H9 (cell line): Measurements from ENCODE around the gene DMBT1. TPM values are rescaled to one million over a fixed set of nuclear protein-coding genes. Genes with fewer than 3 reads are reported as not detected.

Experiments used
- DNase-seq: peaks from one replicate; pipeline ENCODE4 v3.0.0-alpha.2; 2017
- H2AFZ ChIP-seq: one replicate; pipeline ENCODE4 v1.6.1; 2013; ENCODE audit warnings: mild to moderate bottlenecking, low read length, control low read depth, moderate library complexity
- H2AK5ac ChIP-seq: 2 replicates; pipeline ENCODE4 v1.6.1; 2013; ENCODE audit warnings: low read length, control low read depth, mixed read lengths; ENCODE audit not compliant: insufficient read length
- H2BK120ac ChIP-seq: one replicate; pipeline ENCODE4 v1.6.1; 2013; ENCODE audit warnings: low read depth, mild to moderate bottlenecking, low read length, control low read depth, inconsistent platforms; ENCODE audit not compliant: poor library complexity, severe bottlenecking
- H2BK12ac ChIP-seq: 2 replicates; pipeline ENCODE4 v1.6.1; 2013; ENCODE audit warnings: low read length, control low read depth, mixed read lengths, low read depth; ENCODE audit not compliant: insufficient read length
- H2BK15ac ChIP-seq: 2 replicates; pipeline ENCODE4 v1.6.1; 2013; ENCODE audit warnings: low read depth, low read length, control low read depth
- H2BK20ac ChIP-seq: one replicate; pipeline ENCODE4 v1.6.1; 2013; ENCODE audit warnings: low read depth, mild to moderate bottlenecking, low read length, control low read depth, inconsistent platforms; ENCODE audit not compliant: poor library complexity, severe bottlenecking
- H2BK5ac ChIP-seq: 2 replicates; pipeline ENCODE4 v1.6.1; 2013; ENCODE audit warnings: low read length, control low read depth, mixed read lengths; ENCODE audit not compliant: insufficient read length
- H3K14ac ChIP-seq: 2 replicates; pipeline ENCODE4 v1.6.1; 2013; ENCODE audit warnings: low read length, control low read depth; ENCODE audit not compliant: insufficient read depth
- H3K18ac ChIP-seq: 2 replicates; pipeline ENCODE4 v1.6.1; 2013; ENCODE audit warnings: low read depth, mild to moderate bottlenecking, mixed read lengths, low read length, control low read depth; ENCODE audit not compliant: insufficient read length
- H3K23ac ChIP-seq: 2 replicates; pipeline ENCODE4 v1.6.1; 2013; ENCODE audit warnings: low read length, control low read depth, mixed read lengths, low read depth; ENCODE audit not compliant: insufficient read length
- H3K23me2 ChIP-seq: 2 replicates; pipeline ENCODE4 v1.6.1; 2013; ENCODE audit warnings: low read depth, mild to moderate bottlenecking, mixed read lengths, low read length, control low read depth; ENCODE audit not compliant: insufficient read length, poor library complexity, severe bottlenecking
- H3K27ac ChIP-seq: 2 replicates; pipeline ENCODE4 v1.5.1; 2013; ENCODE audit warnings: low read length, control low read depth, mixed read lengths, low read depth; ENCODE audit not compliant: insufficient read length
- H3K27me3 ChIP-seq: 2 replicates; pipeline ENCODE4 v1.6.1; 2013; ENCODE audit warnings: low read length, control low read depth, inconsistent platforms; ENCODE audit not compliant: insufficient read depth
- H3K4ac ChIP-seq: 2 replicates; pipeline ENCODE4 v1.6.1; 2013; ENCODE audit warnings: low read depth, mild to moderate bottlenecking, control low read depth, inconsistent platforms, low read length, moderate library complexity
- H3K4me1 ChIP-seq: 2 replicates; pipeline ENCODE4 v1.6.1; 2013; ENCODE audit warnings: low read length, control low read depth, inconsistent platforms; ENCODE audit not compliant: insufficient read depth
- H3K4me2 ChIP-seq: 2 replicates; pipeline ENCODE4 v1.6.1; 2013; ENCODE audit warnings: low read length, control low read depth, mixed read lengths; ENCODE audit not compliant: insufficient read length, insufficient read depth
- H3K56ac ChIP-seq: 2 replicates; pipeline ENCODE4 v1.6.1; 2013; ENCODE audit warnings: low read depth, mild to moderate bottlenecking, mixed read lengths, low read length, control low read depth; ENCODE audit not compliant: insufficient read length
- H3K79me1 ChIP-seq: 2 replicates; pipeline ENCODE4 v1.6.1; 2013; ENCODE audit warnings: low read depth, mild to moderate bottlenecking, moderate library complexity, low read length, control low read depth, inconsistent platforms; ENCODE audit not compliant: insufficient read depth, poor library complexity, severe bottlenecking
- H3K79me2 ChIP-seq: 2 replicates; pipeline ENCODE4 v1.6.1; 2013; ENCODE audit warnings: low read length, control low read depth, inconsistent platforms; ENCODE audit not compliant: insufficient read depth
- H3K9ac ChIP-seq: 2 replicates; pipeline ENCODE4 v1.6.1; 2013; ENCODE audit warnings: low read length, control low read depth, mixed read lengths; ENCODE audit not compliant: insufficient read length; ENCODE audit errors: extremely low read depth
- H3K9me3 ChIP-seq: one replicate; pipeline ENCODE4 v1.6.1; 2013; ENCODE audit warnings: low read depth, low read length, inconsistent platforms; ENCODE audit not compliant: control insufficient read depth
- H3T11ph ChIP-seq: one replicate; pipeline ENCODE4 v1.6.1; 2013; ENCODE audit warnings: mild to moderate bottlenecking, low read length, control low read depth, inconsistent platforms
- H4K20me1 ChIP-seq: one replicate; pipeline ENCODE4 v1.6.1; 2013; ENCODE audit not compliant: control insufficient read depth, insufficient read length, insufficient read depth
- H4K5ac ChIP-seq: 2 replicates; pipeline ENCODE4 v1.6.1; 2013; ENCODE audit warnings: low read depth, mild to moderate bottlenecking, mixed read lengths, low read length, control low read depth; ENCODE audit not compliant: insufficient read length
- H4K8ac ChIP-seq: replicated peaks from 2 replicates; pipeline ENCODE4 v1.6.1; 2013; ENCODE audit warnings: low read length, control low read depth, mixed read lengths, low read depth; ENCODE audit not compliant: insufficient read length
- H4K91ac ChIP-seq: 2 replicates; pipeline ENCODE4 v1.6.1; 2013; ENCODE audit warnings: low read depth, mild to moderate bottlenecking, moderate library complexity, mixed read lengths, low read length, control low read depth; ENCODE audit not compliant: insufficient read length
- H3K27ac Mint-ChIP-seq, 3 experiments: 2 replicates in 2 of 3; 3 replicates in 1 of 3; pipeline ENCODE4 v1.8.0; 2020 to 2021; ENCODE audit warnings: mixed read lengths in 3 of 3, mild to moderate bottlenecking in 1 of 3, moderate library complexity in 1 of 3
- H3K27me3 Mint-ChIP-seq: 2 replicates; pipeline ENCODE4 v1.8.0; 2021; ENCODE audit warnings: low read depth, mild to moderate bottlenecking, moderate library complexity, mixed read lengths
- H3K36me3 Mint-ChIP-seq, 3 experiments: 2 replicates in 2 of 3; 3 replicates in 1 of 3; pipeline ENCODE4 v1.8.0; 2020 to 2021; ENCODE audit warnings: low read depth in 3 of 3, mixed read lengths in 3 of 3; ENCODE audit not compliant: insufficient read depth in 1 of 3
- H3K4me1 Mint-ChIP-seq, 2 experiments: 2 replicates each; pipeline ENCODE4 v1.8.0; 2020; ENCODE audit warnings: mixed read lengths in 2 of 2
- H3K4me3 Mint-ChIP-seq, 2 experiments: 2 replicates in 1 of 2; 3 replicates in 1 of 2; pipeline ENCODE4 v1.8.0; 2020 to 2021; ENCODE audit warnings: mild to moderate bottlenecking in 2 of 2, mixed read lengths in 2 of 2, moderate library complexity in 1 of 2
- H3K9me3 Mint-ChIP-seq, 2 experiments: 2 replicates in 1 of 2; 3 replicates in 1 of 2; pipeline ENCODE4 v1.8.0; 2020; ENCODE audit warnings: mild to moderate bottlenecking in 2 of 2, mixed read lengths in 2 of 2, moderate library complexity in 1 of 2
- WGBS: extraction: QIAGEN DNeasy Blood & Tissue Kit; methylation state at CpG from one replicate; pipeline ENCODE4 v1.1.7; 2013; ENCODE audit warnings: missing lambda C conversion rate, low lambda C conversion rate, mixed read lengths; ENCODE audit not compliant: insufficient read length; ENCODE audit errors: extremely low coverage; 5-methylcytosine and 5-hydroxymethylcytosine counted together
- total RNA-seq: library from RNA; stranded (reverse); gene quantifications from 2 replicates; pipeline ENCODE4 v1.2.1, GENCODE V29; 2021
- TF ChIP-seq, protein P1 (sequence below): fragments of 200-600 bp; sonication (generic); conservative IDR thresholded peaks from 3 replicates; pipeline ENCODE4 v1.8.0; 2021; ENCODE audit warnings: antibody characterized with exemption, mild to moderate bottlenecking

Gene DMBT1
- total RNA-seq, 1 experiment from 2014 or later, result 0.04 TPM

DNA sequence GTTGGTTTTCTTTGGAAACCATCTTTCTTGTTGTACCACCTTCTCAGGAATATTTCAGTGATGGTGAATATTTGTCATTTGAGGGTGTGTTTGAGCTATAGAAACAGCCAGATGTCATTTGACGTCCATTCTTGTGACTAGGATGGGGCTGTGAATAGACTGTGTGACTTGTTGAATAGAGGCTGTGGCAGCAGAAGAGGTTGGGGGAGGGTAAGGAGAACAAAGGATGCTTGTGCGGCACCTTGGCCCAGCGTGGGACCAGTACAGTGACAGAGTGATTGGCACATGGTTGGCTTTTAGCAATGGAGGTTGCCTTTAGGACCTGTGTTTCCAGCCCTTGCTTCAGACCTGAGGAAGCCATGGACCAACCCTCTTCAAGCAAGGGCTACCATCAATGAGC, 11.3 kb downstream of the DMBT1 start:
- Histone ChIP-seq H4K8ac (no peak overlapping the region), H2BK5ac (no peak overlapping the region), H4K20me1 (no peaks in the 10 kb centered on the region), H3K27me3 (no peaks in the 10 kb centered on the region), H4K91ac (no peak overlapping the region), H3K9me3 (no peaks in the 10 kb centered on the region), H3K18ac (no peak overlapping the region), H3K4ac (no peak overlapping the region), H2BK12ac (no peak overlapping the region), H3K27ac (no peak overlapping the region), H4K5ac (no peak overlapping the region), H3K79me1 (no peaks in the 10 kb centered on the region), H2AK5ac (no peak overlapping the region), H3K4me1 (no peaks in the 10 kb centered on the region), H3K79me2 (no peaks in the 10 kb centered on the region), H3T11ph (no peak overlapping the region), H3K23ac (no peak overlapping the region), H2AFZ (no peak overlapping the region), H2BK15ac (no peak overlapping the region), H2BK20ac (no peak overlapping the region), H3K9ac (no peak overlapping the region), H3K23me2 (no peaks in the 10 kb centered on the region), H3K4me2 (no peak overlapping the region), H3K14ac (no peak overlapping the region), H3K56ac (no peak overlapping the region), H2BK120ac (no peak overlapping the region)
- TF ChIP-seq, protein P1, sequence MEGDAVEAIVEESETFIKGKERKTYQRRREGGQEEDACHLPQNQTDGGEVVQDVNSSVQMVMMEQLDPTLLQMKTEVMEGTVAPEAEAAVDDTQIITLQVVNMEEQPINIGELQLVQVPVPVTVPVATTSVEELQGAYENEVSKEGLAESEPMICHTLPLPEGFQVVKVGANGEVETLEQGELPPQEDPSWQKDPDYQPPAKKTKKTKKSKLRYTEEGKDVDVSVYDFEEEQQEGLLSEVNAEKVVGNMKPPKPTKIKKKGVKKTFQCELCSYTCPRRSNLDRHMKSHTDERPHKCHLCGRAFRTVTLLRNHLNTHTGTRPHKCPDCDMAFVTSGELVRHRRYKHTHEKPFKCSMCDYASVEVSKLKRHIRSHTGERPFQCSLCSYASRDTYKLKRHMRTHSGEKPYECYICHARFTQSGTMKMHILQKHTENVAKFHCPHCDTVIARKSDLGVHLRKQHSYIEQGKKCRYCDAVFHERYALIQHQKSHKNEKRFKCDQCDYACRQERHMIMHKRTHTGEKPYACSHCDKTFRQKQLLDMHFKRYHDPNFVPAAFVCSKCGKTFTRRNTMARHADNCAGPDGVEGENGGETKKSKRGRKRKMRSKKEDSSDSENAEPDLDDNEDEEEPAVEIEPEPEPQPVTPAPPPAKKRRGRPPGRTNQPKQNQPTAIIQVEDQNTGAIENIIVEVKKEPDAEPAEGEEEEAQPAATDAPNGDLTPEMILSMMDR, result no peak
- Mint-ChIP-seq H3K36me3 (peaks cover 0 to 7% (median 2%) of the 10 kb centered on the region in 3 experiments; a peak in 4 of 7 replicates), H3K4me1 (no peaks in the 10 kb centered on the region), H3K9me3 (peaks cover 13 to 16% of the 10 kb centered on the region in 2 experiments; a peak in 4 of 5 replicates), H3K4me3 (no peak overlapping the region), H3K27me3 (peaks cover 20% of the 10 kb centered on the region), H3K27ac (no peak overlapping the region)
- no peak for DNase-seq
- no CpG with 5 or more reads among the region's 3 CpGs for WGBS
